Measurements from ENCODE around the gene SLC44A1. TPM values are rescaled to one million over a fixed set of nuclear protein-coding genes. Genes with fewer than 3 reads are reported as not detected.

SLC44A1 gene
- total and polyA plus RNA-seq, 2 donors from 2014 or later, result 17.4 to 42.3 TPM

Other genes starting within 250 kb of the SLC44A1 start
- 13.2 TPM for gene FSD1L, start 203.4 kb downstream of the SLC44A1 start, total RNA-seq
- gene FSD1L, start 203.4 kb downstream of the SLC44A1 start, polyA plus RNA-seq (ENCODE audit: insufficient read depth, low read depth, low replicate concordance), result 1.4 TPM